H9 (cell line): Measurements from ENCODE around the gene PRR23E. TPM values are rescaled to one million over a fixed set of nuclear protein-coding genes. Genes with fewer than 3 reads are reported as not detected.

ENCODE experiments used
- DNase-seq: peaks from one replicate; pipeline ENCODE4 v3.0.0-alpha.2; 2017
- H2AFZ ChIP-seq: one replicate; pipeline ENCODE4 v1.6.1; 2013; ENCODE audit warnings: mild to moderate bottlenecking, low read length, control low read depth, moderate library complexity
- H2AK5ac ChIP-seq: 2 replicates; pipeline ENCODE4 v1.6.1; 2013; ENCODE audit warnings: low read length, control low read depth, mixed read lengths; ENCODE audit not compliant: insufficient read length
- H2BK120ac ChIP-seq: one replicate; pipeline ENCODE4 v1.6.1; 2013; ENCODE audit warnings: low read depth, mild to moderate bottlenecking, low read length, control low read depth, inconsistent platforms; ENCODE audit not compliant: poor library complexity, severe bottlenecking
- H2BK12ac ChIP-seq: 2 replicates; pipeline ENCODE4 v1.6.1; 2013; ENCODE audit warnings: low read length, control low read depth, mixed read lengths, low read depth; ENCODE audit not compliant: insufficient read length
- H2BK15ac ChIP-seq: 2 replicates; pipeline ENCODE4 v1.6.1; 2013; ENCODE audit warnings: low read depth, low read length, control low read depth
- H2BK20ac ChIP-seq: one replicate; pipeline ENCODE4 v1.6.1; 2013; ENCODE audit warnings: low read depth, mild to moderate bottlenecking, low read length, control low read depth, inconsistent platforms; ENCODE audit not compliant: poor library complexity, severe bottlenecking
- H2BK5ac ChIP-seq: 2 replicates; pipeline ENCODE4 v1.6.1; 2013; ENCODE audit warnings: low read length, control low read depth, mixed read lengths; ENCODE audit not compliant: insufficient read length
- H3K14ac ChIP-seq: 2 replicates; pipeline ENCODE4 v1.6.1; 2013; ENCODE audit warnings: low read length, control low read depth; ENCODE audit not compliant: insufficient read depth
- H3K18ac ChIP-seq: 2 replicates; pipeline ENCODE4 v1.6.1; 2013; ENCODE audit warnings: low read depth, mild to moderate bottlenecking, mixed read lengths, low read length, control low read depth; ENCODE audit not compliant: insufficient read length
- H3K23ac ChIP-seq: 2 replicates; pipeline ENCODE4 v1.6.1; 2013; ENCODE audit warnings: low read length, control low read depth, mixed read lengths, low read depth; ENCODE audit not compliant: insufficient read length
- H3K23me2 ChIP-seq: 2 replicates; pipeline ENCODE4 v1.6.1; 2013; ENCODE audit warnings: low read depth, mild to moderate bottlenecking, mixed read lengths, low read length, control low read depth; ENCODE audit not compliant: insufficient read length, poor library complexity, severe bottlenecking
- H3K27ac ChIP-seq: 2 replicates; pipeline ENCODE4 v1.5.1; 2013; ENCODE audit warnings: low read length, control low read depth, mixed read lengths, low read depth; ENCODE audit not compliant: insufficient read length
- H3K27me3 ChIP-seq: 2 replicates; pipeline ENCODE4 v1.6.1; 2013; ENCODE audit warnings: low read length, control low read depth, inconsistent platforms; ENCODE audit not compliant: insufficient read depth
- H3K4ac ChIP-seq: 2 replicates; pipeline ENCODE4 v1.6.1; 2013; ENCODE audit warnings: low read depth, mild to moderate bottlenecking, control low read depth, inconsistent platforms, low read length, moderate library complexity
- H3K4me1 ChIP-seq: 2 replicates; pipeline ENCODE4 v1.6.1; 2013; ENCODE audit warnings: low read length, control low read depth, inconsistent platforms; ENCODE audit not compliant: insufficient read depth
- H3K4me2 ChIP-seq: 2 replicates; pipeline ENCODE4 v1.6.1; 2013; ENCODE audit warnings: low read length, control low read depth, mixed read lengths; ENCODE audit not compliant: insufficient read length, insufficient read depth
- H3K56ac ChIP-seq: 2 replicates; pipeline ENCODE4 v1.6.1; 2013; ENCODE audit warnings: low read depth, mild to moderate bottlenecking, mixed read lengths, low read length, control low read depth; ENCODE audit not compliant: insufficient read length
- H3K79me1 ChIP-seq: 2 replicates; pipeline ENCODE4 v1.6.1; 2013; ENCODE audit warnings: low read depth, mild to moderate bottlenecking, moderate library complexity, low read length, control low read depth, inconsistent platforms; ENCODE audit not compliant: insufficient read depth, poor library complexity, severe bottlenecking
- H3K79me2 ChIP-seq: 2 replicates; pipeline ENCODE4 v1.6.1; 2013; ENCODE audit warnings: low read length, control low read depth, inconsistent platforms; ENCODE audit not compliant: insufficient read depth
- H3K9ac ChIP-seq: 2 replicates; pipeline ENCODE4 v1.6.1; 2013; ENCODE audit warnings: low read length, control low read depth, mixed read lengths; ENCODE audit not compliant: insufficient read length; ENCODE audit errors: extremely low read depth
- H3K9me3 ChIP-seq: one replicate; pipeline ENCODE4 v1.6.1; 2013; ENCODE audit warnings: low read depth, low read length, inconsistent platforms; ENCODE audit not compliant: control insufficient read depth
- H3T11ph ChIP-seq: one replicate; pipeline ENCODE4 v1.6.1; 2013; ENCODE audit warnings: mild to moderate bottlenecking, low read length, control low read depth, inconsistent platforms
- H4K20me1 ChIP-seq: one replicate; pipeline ENCODE4 v1.6.1; 2013; ENCODE audit not compliant: control insufficient read depth, insufficient read length, insufficient read depth
- H4K5ac ChIP-seq: 2 replicates; pipeline ENCODE4 v1.6.1; 2013; ENCODE audit warnings: low read depth, mild to moderate bottlenecking, mixed read lengths, low read length, control low read depth; ENCODE audit not compliant: insufficient read length
- H4K8ac ChIP-seq: replicated peaks from 2 replicates; pipeline ENCODE4 v1.6.1; 2013; ENCODE audit warnings: low read length, control low read depth, mixed read lengths, low read depth; ENCODE audit not compliant: insufficient read length
- H4K91ac ChIP-seq: 2 replicates; pipeline ENCODE4 v1.6.1; 2013; ENCODE audit warnings: low read depth, mild to moderate bottlenecking, moderate library complexity, mixed read lengths, low read length, control low read depth; ENCODE audit not compliant: insufficient read length
- H3K27ac Mint-ChIP-seq, 3 experiments: 2 replicates in 2 of 3; 3 replicates in 1 of 3; pipeline ENCODE4 v1.8.0; 2020 to 2021; ENCODE audit warnings: mixed read lengths in 3 of 3, mild to moderate bottlenecking in 1 of 3, moderate library complexity in 1 of 3
- H3K27me3 Mint-ChIP-seq: 2 replicates; pipeline ENCODE4 v1.8.0; 2021; ENCODE audit warnings: low read depth, mild to moderate bottlenecking, moderate library complexity, mixed read lengths
- H3K36me3 Mint-ChIP-seq, 3 experiments: 2 replicates in 2 of 3; 3 replicates in 1 of 3; pipeline ENCODE4 v1.8.0; 2020 to 2021; ENCODE audit warnings: low read depth in 3 of 3, mixed read lengths in 3 of 3; ENCODE audit not compliant: insufficient read depth in 1 of 3
- H3K4me1 Mint-ChIP-seq, 2 experiments: 2 replicates each; pipeline ENCODE4 v1.8.0; 2020; ENCODE audit warnings: mixed read lengths in 2 of 2
- H3K4me3 Mint-ChIP-seq, 2 experiments: 2 replicates in 1 of 2; 3 replicates in 1 of 2; pipeline ENCODE4 v1.8.0; 2020 to 2021; ENCODE audit warnings: mild to moderate bottlenecking in 2 of 2, mixed read lengths in 2 of 2, moderate library complexity in 1 of 2
- H3K9me3 Mint-ChIP-seq, 2 experiments: 2 replicates in 1 of 2; 3 replicates in 1 of 2; pipeline ENCODE4 v1.8.0; 2020; ENCODE audit warnings: mild to moderate bottlenecking in 2 of 2, mixed read lengths in 2 of 2, moderate library complexity in 1 of 2
- WGBS: extraction: QIAGEN DNeasy Blood & Tissue Kit; methylation state at CpG from one replicate; pipeline ENCODE4 v1.1.7; 2013; ENCODE audit warnings: missing lambda C conversion rate, low lambda C conversion rate, mixed read lengths; ENCODE audit not compliant: insufficient read length; ENCODE audit errors: extremely low coverage; 5-methylcytosine and 5-hydroxymethylcytosine counted together
- total RNA-seq: library from RNA; stranded (reverse); gene quantifications from 2 replicates; pipeline ENCODE4 v1.2.1, GENCODE V29; 2021
- TF ChIP-seq, protein P1 (sequence below): fragments of 200-600 bp; sonication (generic); conservative IDR thresholded peaks from 3 replicates; pipeline ENCODE4 v1.8.0; 2021; ENCODE audit warnings: antibody characterized with exemption, mild to moderate bottlenecking

PRR23E gene
- total RNA-seq, 1 experiment from 2014 or later = not detected

DNA sequence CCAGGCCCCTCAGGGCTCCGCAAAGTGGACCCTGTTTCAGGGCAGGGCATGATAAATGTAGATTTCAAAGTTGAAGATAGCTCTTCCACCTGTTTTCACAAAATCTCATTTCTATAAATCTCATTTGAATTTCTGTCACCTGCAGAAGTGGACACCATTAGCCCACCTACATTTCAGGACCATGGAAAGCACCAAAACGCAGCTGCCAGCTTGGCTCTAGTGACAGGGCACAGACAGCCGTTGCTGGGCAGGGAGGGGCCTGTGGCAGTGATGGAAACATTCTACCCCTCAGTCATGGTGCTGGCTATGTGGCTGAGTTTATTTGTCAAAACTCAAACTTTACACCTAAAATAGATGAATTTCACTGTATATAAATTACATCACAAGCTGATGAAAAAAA, 40.4 kb downstream of the PRR23E start:
- Histone ChIP-seq H3K56ac (no peak overlapping the region), H2BK5ac (no peak overlapping the region), H3K23ac (no peak overlapping the region), H2AFZ (no peak overlapping the region), H2BK15ac (no peak overlapping the region), H4K8ac (no peak overlapping the region), H3K4me1 (no peaks in the 10 kb centered on the region), H3K27me3 (no peaks in the 10 kb centered on the region), H3K9me3 (no peaks in the 10 kb centered on the region), H4K20me1 (no peaks in the 10 kb centered on the region), H3K14ac (no peak overlapping the region), H3K79me1 (no peaks in the 10 kb centered on the region), H2BK120ac (no peak overlapping the region), H2AK5ac (no peak overlapping the region), H3K23me2 (no peaks in the 10 kb centered on the region), H3K9ac (no peak overlapping the region), H2BK12ac (no peak overlapping the region), H3K27ac (no peak overlapping the region), H3K4me2 (no peak overlapping the region), H4K91ac (no peak overlapping the region), H3T11ph (no peak overlapping the region), H2BK20ac (no peak overlapping the region), H4K5ac (no peak overlapping the region), H3K79me2 (no peaks in the 10 kb centered on the region), H3K4ac (no peak overlapping the region), H3K18ac (no peak overlapping the region)
- no peak overlapping the region for H3K27ac Mint-ChIP-seq
- peaks cover 8 to 14% of the 10 kb centered on the region in 2 experiments for H3K9me3 Mint-ChIP-seq
- no CpG with 5 or more reads among the region's 3 CpGs for WGBS
- H3K36me3 Mint-ChIP-seq = peaks cover 0 to 5% (median 3%) of the 10 kb centered on the region in 3 experiments; a peak in 3 of 7 replicates
- DNase-seq = peak; percentile 48
- TF ChIP-seq, protein P1, sequence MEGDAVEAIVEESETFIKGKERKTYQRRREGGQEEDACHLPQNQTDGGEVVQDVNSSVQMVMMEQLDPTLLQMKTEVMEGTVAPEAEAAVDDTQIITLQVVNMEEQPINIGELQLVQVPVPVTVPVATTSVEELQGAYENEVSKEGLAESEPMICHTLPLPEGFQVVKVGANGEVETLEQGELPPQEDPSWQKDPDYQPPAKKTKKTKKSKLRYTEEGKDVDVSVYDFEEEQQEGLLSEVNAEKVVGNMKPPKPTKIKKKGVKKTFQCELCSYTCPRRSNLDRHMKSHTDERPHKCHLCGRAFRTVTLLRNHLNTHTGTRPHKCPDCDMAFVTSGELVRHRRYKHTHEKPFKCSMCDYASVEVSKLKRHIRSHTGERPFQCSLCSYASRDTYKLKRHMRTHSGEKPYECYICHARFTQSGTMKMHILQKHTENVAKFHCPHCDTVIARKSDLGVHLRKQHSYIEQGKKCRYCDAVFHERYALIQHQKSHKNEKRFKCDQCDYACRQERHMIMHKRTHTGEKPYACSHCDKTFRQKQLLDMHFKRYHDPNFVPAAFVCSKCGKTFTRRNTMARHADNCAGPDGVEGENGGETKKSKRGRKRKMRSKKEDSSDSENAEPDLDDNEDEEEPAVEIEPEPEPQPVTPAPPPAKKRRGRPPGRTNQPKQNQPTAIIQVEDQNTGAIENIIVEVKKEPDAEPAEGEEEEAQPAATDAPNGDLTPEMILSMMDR = no peak
- no peak overlapping the region for H3K4me3 Mint-ChIP-seq
- peaks cover 4% of the 10 kb centered on the region for H3K27me3 Mint-ChIP-seq
- H3K4me1 Mint-ChIP-seq = no peaks in the 10 kb centered on the region
